GDM1 (cell line): ENCODE data around the gene SALL4.
"Not testable (repeated sequence)": the region's sequence is repeated elsewhere in the genome, so short reads cannot be mapped to it uniquely, and the experiment has no call there.

Experiments used
- DNase-seq: peaks from one replicate; lab custom pipeline; 2025; lab: John Stamatoyannopoulos, UW

The SALL4 gene

GRCh38 chr20:51802170-51802751, at the start of gene SALL4:
TSS of gene SALL4 (minus strand) at chr20:51802521. CDS start at chr20:51802408, 113 bp downstream.
- no peak for DNase-seq

GRCh38 chr20:51848346-51848745, 46.0 kb upstream of the SALL4 start:
- DNase-seq: no peak

GRCh38 chr20:51840865-51841264, 38.5 kb upstream of the SALL4 start:
- DNase-seq: no peak

- no peak for DNase-seq
Observed at GRCh38 chr20:51837876-51838420, 35.6 kb upstream of the SALL4 start.

- DNase-seq: no peak
Observed at GRCh38 chr20:51837436-51837835, 35.1 kb upstream of the SALL4 start.

GRCh38 chr20:51833326-51833725, 31.0 kb upstream of the SALL4 start:
- DNase-seq: no peak

- no peak for DNase-seq
Observed at GRCh38 chr20:51832276-51832675, 30.0 kb upstream of the SALL4 start.

- no peak for DNase-seq
Observed at GRCh38 chr20:51831866-51832265, 29.5 kb upstream of the SALL4 start.

GRCh38 chr20:51830538-51830937, 28.2 kb upstream of the SALL4 start:
- no peak for DNase-seq

GRCh38 chr20:51828762-51829161, 26.4 kb upstream of the SALL4 start:
- DNase-seq: no peak

- DNase-seq: no peak
Observed at GRCh38 chr20:51826372-51826771, 24.1 kb upstream of the SALL4 start.

- no peak for DNase-seq
Observed at GRCh38 chr20:51818479-51819008, 16.2 kb upstream of the SALL4 start.

GRCh38 chr20:51816856-51817255, 14.5 kb upstream of the SALL4 start:
- not testable (repeated sequence) for DNase-seq

GRCh38 chr20:51815383-51816076, 13.2 kb upstream of the SALL4 start:
- no peak for DNase-seq

GRCh38 chr20:51812861-51813260, 10.5 kb upstream of the SALL4 start:
- DNase-seq: no peak

GRCh38 chr20:51811514-51812128, 9.3 kb upstream of the SALL4 start:
- no peak for DNase-seq

GRCh38 chr20:51811042-51811355, 8.7 kb upstream of the SALL4 start:
- no peak for DNase-seq

GRCh38 chr20:51810155-51811041, 8.1 kb upstream of the SALL4 start:
- no peak for DNase-seq

- no peak for DNase-seq
Observed at GRCh38 chr20:51807720-51808250, 5.5 kb upstream of the SALL4 start.

- no peak for DNase-seq
Observed at GRCh38 chr20:51804754-51805153, 2.4 kb upstream of the SALL4 start.

- DNase-seq: no peak
Observed at GRCh38 chr20:51803148-51803854, 980 bp upstream of the SALL4 start.
